ENCODE results near the gene TC2N.
"Not testable (repeated sequence)": the region's sequence is repeated elsewhere in the genome, so short reads cannot be mapped to it uniquely, and the experiment has no call there.

Gene TC2N

DNA sequence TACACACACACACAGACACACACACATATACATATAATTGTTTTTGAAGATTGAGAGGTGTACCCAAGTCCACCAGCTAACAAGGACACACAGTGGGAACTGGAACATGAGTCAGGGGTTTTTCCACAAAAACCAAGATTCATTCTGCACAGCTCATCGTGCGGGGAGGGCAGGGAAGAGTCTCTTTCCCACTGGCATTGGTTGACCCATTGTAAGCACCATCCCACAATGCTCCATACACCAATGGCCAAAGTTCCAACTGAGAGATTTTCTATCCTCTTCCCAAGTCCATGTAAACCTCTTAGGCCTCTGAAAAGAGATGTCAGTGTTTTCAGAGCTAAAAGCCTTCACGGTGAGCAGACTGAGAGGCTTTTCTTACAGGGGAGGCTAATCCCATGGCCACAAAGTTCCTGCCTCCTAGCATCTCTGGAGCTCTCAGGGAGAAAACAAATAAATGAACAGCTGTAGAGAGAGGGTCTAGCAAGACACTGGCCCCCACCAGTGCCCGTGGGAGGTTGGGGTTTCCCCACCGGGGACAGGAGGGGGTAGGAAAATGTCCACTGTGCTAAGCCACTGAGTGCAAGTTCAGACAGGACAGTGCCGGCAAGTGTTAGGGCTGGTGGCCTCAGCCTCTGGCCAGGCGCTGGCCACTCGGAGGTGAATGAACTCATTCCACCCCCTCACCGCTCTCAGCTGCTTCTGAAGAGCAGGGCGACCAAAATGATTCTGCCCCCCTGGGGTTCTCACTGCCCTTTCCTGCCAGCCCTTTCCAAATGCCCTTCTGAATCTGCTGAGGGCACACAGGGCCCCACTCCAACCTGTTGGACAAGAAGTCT, 21.5 kb upstream of the TC2N start:
- DNase-seq = no peak

- no peak for DNase-seq
These were observed 19.6 kb upstream of the TC2N start for GRCh38 chr14:91886961-91887360.

GRCh38 chr14:91885839-91886238, 18.5 kb upstream of the TC2N start:
- DNase-seq = no peak

GRCh38 chr14:91885113-91885712, 17.9 kb upstream of the TC2N start:
- DNase-seq = no peak

DNA sequence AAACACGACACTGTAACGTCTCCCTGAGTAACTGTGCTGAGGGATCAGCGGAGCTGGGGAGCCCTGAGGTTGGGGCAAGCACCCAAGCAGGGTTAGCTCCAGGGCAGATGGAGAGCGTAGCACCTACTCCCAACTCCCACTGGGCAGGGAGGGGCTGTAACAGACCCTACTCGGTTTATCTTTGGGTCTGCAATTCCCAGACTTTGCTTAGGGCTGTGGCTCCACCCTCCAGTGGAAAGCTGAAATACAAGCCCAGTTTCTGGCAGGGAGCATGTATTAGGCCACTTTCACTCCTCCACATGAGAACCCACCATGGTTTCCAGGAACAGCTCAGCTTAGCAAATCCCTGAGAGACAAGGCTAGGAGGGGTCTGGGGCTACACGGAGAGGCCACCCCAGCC, 17.3 kb upstream of the TC2N start:
- no peak for DNase-seq

GRCh38 chr14:91883753-91884152, 16.4 kb upstream of the TC2N start:
- DNase-seq = peak; percentile 62

GRCh38 chr14:91882776-91883175, 15.4 kb upstream of the TC2N start:
- no peak for DNase-seq

- no peak for DNase-seq
These were observed 15.0 kb upstream of the TC2N start for GRCh38 chr14:91882369-91882768.

- DNase-seq = no peak
These were observed 11.9 kb upstream of the TC2N start for GRCh38 chr14:91879196-91879595.

DNA sequence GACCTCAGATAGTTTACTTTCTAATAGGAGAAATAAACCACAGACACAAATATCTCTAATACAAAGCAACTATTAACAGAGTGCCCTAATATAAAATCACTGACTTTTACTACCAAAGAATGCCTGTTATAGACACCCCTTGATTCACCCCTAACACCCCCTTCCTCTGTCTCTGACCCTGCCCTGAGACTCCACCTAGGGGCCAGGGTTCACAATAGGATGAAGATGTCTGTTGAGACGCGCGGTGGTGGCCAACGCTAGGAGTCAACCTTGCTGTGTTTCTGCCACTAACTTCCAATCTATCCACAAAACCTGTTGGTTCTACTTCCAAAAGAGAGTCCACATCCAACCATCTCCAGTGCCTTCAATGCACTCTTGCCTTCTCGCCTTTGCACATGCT, 10.9 kb upstream of the TC2N start:
- DNase-seq = no peak

- DNase-seq = no peak
These were observed 10.1 kb upstream of the TC2N start for GRCh38 chr14:91877376-91877915.

GRCh38 chr14:91876492-91876891, 9.2 kb upstream of the TC2N start:
- no peak for DNase-seq

DNA sequence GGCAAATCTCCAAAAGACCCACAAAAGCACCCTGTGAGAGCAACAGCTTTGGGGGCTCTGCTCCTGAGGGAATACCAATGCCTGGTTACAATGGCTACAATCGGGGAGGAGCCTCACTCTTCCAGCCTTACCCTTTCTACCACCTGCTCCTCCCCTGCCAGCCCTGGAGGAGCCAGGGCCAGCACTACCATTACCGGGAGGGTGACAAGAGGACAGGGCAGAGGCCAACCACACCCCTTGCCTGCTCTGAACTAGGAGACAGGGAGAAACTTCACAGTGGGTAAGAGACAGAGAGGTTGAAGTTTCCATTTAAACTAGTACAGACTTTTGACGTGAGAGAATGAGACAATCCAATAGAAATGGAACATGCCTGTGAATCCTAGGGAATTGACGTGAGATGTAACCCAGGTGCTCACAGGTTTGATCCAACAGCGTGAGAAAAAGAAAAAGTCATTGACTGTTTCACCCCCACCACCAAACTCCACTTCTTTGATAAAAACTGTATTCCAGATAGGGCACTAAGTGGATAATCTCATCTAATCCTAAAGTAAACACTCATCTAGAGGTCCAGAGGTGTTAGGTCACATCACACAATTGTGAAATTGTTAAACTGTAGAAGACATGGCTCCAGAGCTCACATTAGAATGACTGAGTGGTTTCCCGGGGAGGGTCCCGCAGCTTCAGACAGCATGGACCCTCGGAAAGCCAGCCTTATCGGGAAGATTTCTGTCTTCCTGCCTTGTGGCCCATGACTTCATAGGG, 8.4 kb upstream of the TC2N start:
- DNase-seq = no peak

GRCh38 chr14:91873471-91874415, 6.4 kb upstream of the TC2N start:
- no peak for DNase-seq

- DNase-seq = peak; percentile 66
These were observed 5.5 kb upstream of the TC2N start for GRCh38 chr14:91872517-91873470.

DNA sequence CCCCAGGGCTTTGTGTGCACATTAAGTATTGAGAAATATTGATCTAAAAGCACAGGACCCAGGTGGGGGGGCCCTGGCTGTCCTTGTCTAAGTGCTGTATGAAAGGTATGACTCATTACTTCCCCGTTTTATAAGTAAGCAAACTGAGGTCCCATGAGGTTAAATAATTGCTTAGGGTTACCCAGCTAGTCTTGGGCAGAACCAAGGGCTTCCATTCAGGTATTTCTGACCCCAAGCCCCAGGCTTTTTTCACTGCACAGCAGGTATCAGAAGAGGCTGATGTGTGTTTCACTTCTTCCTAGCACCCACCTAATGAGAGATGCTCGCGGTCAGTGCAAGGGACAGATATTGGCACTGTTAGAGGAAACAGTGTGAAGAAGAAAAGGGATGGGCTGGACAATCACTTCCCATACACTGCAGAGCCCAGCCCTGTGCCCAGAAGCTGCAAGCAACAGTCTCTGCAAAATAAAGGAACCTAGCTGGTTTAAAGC, 4.7 kb upstream of the TC2N start:
- no peak for DNase-seq

GRCh38 chr14:91871401-91871800, 4.1 kb upstream of the TC2N start:
- not testable (repeated sequence) for DNase-seq

DNA sequence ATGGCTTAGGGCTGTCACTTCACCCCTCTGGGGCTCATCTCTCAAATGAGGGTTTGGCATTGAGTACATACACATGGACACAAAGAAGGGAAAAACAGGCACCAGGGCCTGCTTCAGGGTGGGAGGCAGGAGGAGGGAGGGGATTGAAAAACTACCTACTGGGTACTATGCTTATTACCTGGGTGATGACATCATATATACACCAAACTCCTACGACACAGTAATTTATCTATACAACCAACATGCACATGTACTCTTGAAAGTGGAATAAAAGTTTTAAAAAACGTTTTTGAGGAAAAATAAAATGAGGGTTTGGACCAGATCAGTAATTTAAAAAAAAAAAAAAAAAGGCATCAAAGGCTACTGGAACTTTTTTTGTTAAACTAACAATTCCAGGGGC, 3.6 kb upstream of the TC2N start:
- no peak for DNase-seq

- DNase-seq = no peak
These were observed 2.7 kb upstream of the TC2N start for GRCh38 chr14:91870001-91870400.

DNA sequence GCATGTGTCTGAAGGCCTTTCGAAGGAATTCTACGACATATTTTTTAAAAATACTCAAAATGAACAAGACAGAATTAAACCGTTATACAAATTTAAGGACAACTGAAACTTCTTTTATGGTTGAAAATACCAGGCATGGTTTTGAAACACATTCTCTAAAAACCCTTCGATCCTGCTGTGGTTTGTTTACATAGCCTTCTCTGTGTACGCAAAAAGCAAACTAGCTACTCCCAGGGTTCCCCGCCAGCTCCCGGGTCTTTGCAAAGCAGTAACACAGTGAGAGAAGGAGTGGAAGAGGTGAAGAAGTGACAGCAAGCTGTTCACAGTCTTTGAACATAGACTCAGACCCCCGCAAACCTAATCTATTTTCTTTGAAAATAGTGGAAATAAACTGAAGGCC, 2.2 kb upstream of the TC2N start:
- DNase-seq = no peak
